IMR-90 (cell line): ENCODE results near the gene RIOX2.

Source experiments
- CEBPB ChIP-seq: IDR thresholded peaks from 2 replicates; pipeline ENCODE4 v1.6.1; 2012; ENCODE audit warnings: low read depth, low read length, improper control_type of control experiment
- CHD1 ChIP-seq: IDR thresholded peaks from 2 replicates; pipeline ENCODE4 v1.6.1; 2012; ENCODE audit warnings: low read depth, low read length, improper control_type of control experiment
- CTCF ChIP-seq: conservative IDR thresholded peaks from 2 replicates; pipeline ENCODE4 v1.5.1; 2012; ENCODE audit warnings: mild to moderate bottlenecking, low read depth, low read length, improper control_type of control experiment
- FOS ChIP-seq: fragments of 150-350 bp; IDR thresholded peaks from 2 replicates; pipeline ENCODE4 v1.6.1; 2016; ENCODE audit warnings: low read depth, low read length
- MXI1 ChIP-seq: IDR thresholded peaks from 2 replicates; pipeline ENCODE4 v1.6.1; 2012; ENCODE audit warnings: low read depth, mild to moderate bottlenecking, low read length, moderate library complexity, borderline replicate concordance
- POLR2A ChIP-seq: IDR thresholded peaks from 2 replicates; pipeline ENCODE4 v1.6.1; 2012; ENCODE audit warnings: mild to moderate bottlenecking, low read depth, low read length
- RAD21 ChIP-seq: IDR thresholded peaks from 2 replicates; pipeline ENCODE4 v1.6.1; 2012; ENCODE audit warnings: low read length, improper control_type of control experiment
- RFX5 ChIP-seq: IDR thresholded peaks from 2 replicates; pipeline ENCODE4 v1.8.0; 2012; ENCODE audit warnings: low read depth, mild to moderate bottlenecking, low read length, moderate library complexity
- SMC3 ChIP-seq: fragments of 150-350 bp; IDR thresholded peaks from 2 replicates; pipeline ENCODE4 v1.6.1; 2016; ENCODE audit warnings: low read depth, mild to moderate bottlenecking, antibody characterized with exemption, low read length, moderate library complexity
- USF2 ChIP-seq: fragments of 150-350 bp; IDR thresholded peaks from 2 replicates; pipeline ENCODE4 v1.6.1; 2017; ENCODE audit warnings: mild to moderate bottlenecking, antibody characterized with exemption, low read length, low read depth

DNA sequence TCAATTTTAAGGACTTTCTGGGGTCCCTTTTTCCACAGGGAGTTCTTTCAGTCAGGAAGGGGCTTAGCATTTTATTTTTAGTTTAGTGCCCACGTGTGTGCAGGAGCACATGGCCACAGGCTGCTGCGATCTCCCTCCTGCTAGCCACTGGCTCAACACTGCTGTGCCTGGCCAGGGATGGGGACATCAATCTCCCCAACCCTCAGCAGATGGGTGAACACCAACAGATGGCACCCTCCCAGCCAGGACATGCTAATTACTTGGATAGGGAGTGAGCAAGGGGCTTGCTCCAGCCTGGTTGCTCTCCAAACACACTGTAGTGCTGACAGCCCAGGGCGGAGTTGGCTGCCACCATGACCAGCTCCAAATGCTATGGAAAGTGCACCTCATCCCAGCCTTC is 7.4 kb upstream of the RIOX2 start:
- TF ChIP-seq CTCF (no peak), POLR2A (no peak), USF2 (no peak), SMC3 (no peak), RAD21 (no peak), MXI1 (no peak), RFX5 (no peak), CEBPB (no peak), FOS (no peak), CHD1 (no peak)
